GM21381 (cell line): Measurements from ENCODE around the gene FLT3.
"Not testable (repeated sequence)": the region's sequence is repeated elsewhere in the genome, so short reads cannot be mapped to it uniquely, and the experiment has no call there.

Experiments
- ATAC-seq: cut with Tn5 transposase; IDR thresholded peaks from one replicate; pipeline ENCODE4 v1.9.1; 2021; ENCODE audit warnings: mild to moderate bottlenecking, moderate library complexity; ENCODE audit not compliant: unreplicated experiment

Gene FLT3

GRCh38 chr13:28100150-28101121, at the start of gene FLT3:
Gene FLT3, minus strand, starts transcription at chr13:28100576. Its CDS starts 66 bp downstream, at chr13:28100510.
- no peak for ATAC-seq

GRCh38 chr13:28147495-28147894, 47.1 kb upstream of the FLT3 start:
- no peak for ATAC-seq

GRCh38 chr13:28145049-28145448, 44.7 kb upstream of the FLT3 start:
- ATAC-seq = no peak

- not testable (repeated sequence) for ATAC-seq
These were observed 41.2 kb upstream of the FLT3 start for GRCh38 chr13:28141542-28141941.

GRCh38 chr13:28140433-28141125, 40.2 kb upstream of the FLT3 start:
- no peak for ATAC-seq

GRCh38 chr13:28138756-28139470, 38.5 kb upstream of the FLT3 start:
- ATAC-seq = peak; percentile 47

- ATAC-seq = peak; percentile 53
These were observed 37.8 kb upstream of the FLT3 start, which contains the start of gene PAN3 for GRCh38 chr13:28138012-28138755. Gene PAN3, plus strand, starts transcription at chr13:28138545. Its CDS starts 113 bp downstream, at chr13:28138658.

- no peak for ATAC-seq
These were observed 37.2 kb upstream of the FLT3 start for GRCh38 chr13:28137596-28137995.

- ATAC-seq = no peak
These were observed 36.5 kb upstream of the FLT3 start for GRCh38 chr13:28136916-28137315.

- ATAC-seq = no peak
These were observed 31.3 kb upstream of the FLT3 start for GRCh38 chr13:28131646-28132045.

GRCh38 chr13:28129911-28130693, 29.7 kb upstream of the FLT3 start:
- ATAC-seq = no peak

- ATAC-seq = no peak
These were observed 28.6 kb upstream of the FLT3 start for GRCh38 chr13:28128926-28129325.

- ATAC-seq = no peak
These were observed 27.7 kb upstream of the FLT3 start for GRCh38 chr13:28128030-28128429.

GRCh38 chr13:28121224-28121623, 20.8 kb upstream of the FLT3 start:
- ATAC-seq = no peak

- ATAC-seq = no peak
These were observed 19.9 kb upstream of the FLT3 start for GRCh38 chr13:28120317-28120716.

GRCh38 chr13:28117689-28118377, 17.5 kb upstream of the FLT3 start:
- no peak for ATAC-seq

- no peak for ATAC-seq
These were observed 16.4 kb upstream of the FLT3 start for GRCh38 chr13:28116736-28117135.

- ATAC-seq = no peak
These were observed 10.0 kb upstream of the FLT3 start for GRCh38 chr13:28110414-28110813.

- no peak for ATAC-seq
These were observed 6.6 kb upstream of the FLT3 start for GRCh38 chr13:28106976-28107375.
